Epidermal melanocyte (primary cell): ENCODE results near the gene USP43.
"Not testable (repeated sequence)": the region's sequence is repeated elsewhere in the genome, so short reads cannot be mapped to it uniquely, and the experiment has no call there.

Experiments
- DNase-seq: peaks from one replicate; pipeline ENCODE4 v3.0.0; 2011; ENCODE audit warnings: low spot score; ENCODE audit not compliant: insufficient read length

The USP43 gene

GRCh38 chr17:9658593-9659211 lies 13.4 kb downstream of the USP43 start:
- DNase-seq = peak; percentile 66

GRCh38 chr17:9661027-9661426 lies 15.7 kb downstream of the USP43 start:
- no peak for DNase-seq

GRCh38 chr17:9663511-9663910 lies 18.2 kb downstream of the USP43 start:
- DNase-seq = not testable (repeated sequence)

- no peak for DNase-seq
Observed at GRCh38 chr17:9666461-9667050, 21.2 kb downstream of the USP43 start.

GRCh38 chr17:9668517-9668916 lies 23.2 kb downstream of the USP43 start:
- DNase-seq = no peak

GRCh38 chr17:9669551-9670008 lies 24.3 kb downstream of the USP43 start:
- no peak for DNase-seq

- no peak for DNase-seq
Observed at GRCh38 chr17:9670596-9670995, 25.3 kb downstream of the USP43 start.

GRCh38 chr17:9671559-9671958 lies 26.2 kb downstream of the USP43 start:
- DNase-seq = no peak

- no peak for DNase-seq
Observed at GRCh38 chr17:9672266-9672665, 26.9 kb downstream of the USP43 start.

GRCh38 chr17:9672691-9673090 lies 27.4 kb downstream of the USP43 start:
- no peak for DNase-seq

- no peak for DNase-seq
Observed at GRCh38 chr17:9676084-9676483, 30.8 kb downstream of the USP43 start.

GRCh38 chr17:9676820-9677310 lies 31.5 kb downstream of the USP43 start:
- no peak for DNase-seq

GRCh38 chr17:9677411-9677810 lies 32.1 kb downstream of the USP43 start:
- no peak for DNase-seq

GRCh38 chr17:9677896-9678295 lies 32.6 kb downstream of the USP43 start:
- DNase-seq = no peak

GRCh38 chr17:9684955-9685621 lies 39.8 kb downstream of the USP43 start:
- no peak for DNase-seq

- DNase-seq = no peak
Observed at GRCh38 chr17:9693755-9694154, 48.4 kb downstream of the USP43 start.

GRCh38 chr17:9696279-9697044 lies 51.1 kb downstream of the USP43 start:
- DNase-seq = no peak

- no peak for DNase-seq
Observed at GRCh38 chr17:9700136-9700535, 54.8 kb downstream of the USP43 start.

- no peak for DNase-seq
Observed at GRCh38 chr17:9700754-9701476, 55.6 kb downstream of the USP43 start.

GRCh38 chr17:9702482-9702881 lies 57.2 kb downstream of the USP43 start:
- DNase-seq = no peak
